Renal cortical epithelial cell (primary cell): ENCODE measurements around the gene MICAL3. TPM values are rescaled to one million over a fixed set of nuclear protein-coding genes. Genes with fewer than 3 reads are reported as not detected.
"Not testable (repeated sequence)": the region's sequence is repeated elsewhere in the genome, so short reads cannot be mapped to it uniquely, and the experiment has no call there.

Experiments
- DNase-seq: peaks from one replicate; pipeline ENCODE4 v3.0.0-alpha.2; 2011; ENCODE audit warnings: low read depth
- total RNA-seq: library from RNA; depleted of rRNA; stranded (reverse); fragments of >200 nt; gene quantifications from 2 replicates; pipeline ENCODE4 v1.2.3, GENCODE V29; 2014

MICAL3 gene
- total RNA-seq, 1 donor from 2014 or later, result 132 TPM

DNA sequence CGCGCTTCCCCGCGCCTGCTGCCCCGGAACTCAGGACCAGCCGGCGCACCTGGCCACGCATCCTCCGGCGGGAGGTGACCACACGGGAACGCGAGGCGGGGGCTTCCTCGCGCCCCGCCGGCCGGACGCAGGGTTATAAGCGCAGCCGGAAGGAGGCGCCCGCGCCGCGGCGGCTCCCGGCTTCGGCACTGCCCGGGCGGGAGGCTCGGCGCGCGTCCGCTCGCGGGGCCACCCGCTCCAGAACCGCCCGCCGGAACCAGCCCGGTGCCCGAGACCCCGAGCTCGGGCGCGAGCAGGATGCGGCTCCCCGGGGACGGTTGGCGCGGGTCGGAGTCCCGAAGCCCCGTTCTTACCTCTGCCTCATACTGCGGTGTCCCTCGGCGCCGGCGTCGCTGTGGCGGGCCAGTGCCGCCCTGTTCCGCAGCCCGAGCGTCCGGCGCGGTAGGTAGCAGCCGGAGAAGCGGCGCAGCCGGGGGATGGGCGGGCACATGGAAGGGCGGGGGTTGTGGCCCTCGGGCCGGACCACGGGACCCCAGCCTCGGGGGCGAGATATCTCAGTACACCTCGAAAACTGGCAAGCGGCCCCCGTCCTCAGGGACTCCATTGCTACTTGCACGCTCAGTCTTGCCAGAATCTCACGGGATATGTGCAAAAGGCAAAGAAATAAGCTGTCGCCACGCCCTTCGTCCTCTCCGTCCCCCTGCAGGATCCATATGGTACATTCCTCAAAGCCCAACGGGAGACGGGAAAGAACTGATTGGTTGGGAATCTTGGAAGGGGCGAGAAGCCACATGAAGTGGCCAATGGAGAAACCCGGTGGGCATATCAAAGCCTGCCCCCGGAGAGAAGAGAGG lies 23.1 kb downstream of the MICAL3 start:
- peak; percentile 95 for DNase-seq

DNA sequence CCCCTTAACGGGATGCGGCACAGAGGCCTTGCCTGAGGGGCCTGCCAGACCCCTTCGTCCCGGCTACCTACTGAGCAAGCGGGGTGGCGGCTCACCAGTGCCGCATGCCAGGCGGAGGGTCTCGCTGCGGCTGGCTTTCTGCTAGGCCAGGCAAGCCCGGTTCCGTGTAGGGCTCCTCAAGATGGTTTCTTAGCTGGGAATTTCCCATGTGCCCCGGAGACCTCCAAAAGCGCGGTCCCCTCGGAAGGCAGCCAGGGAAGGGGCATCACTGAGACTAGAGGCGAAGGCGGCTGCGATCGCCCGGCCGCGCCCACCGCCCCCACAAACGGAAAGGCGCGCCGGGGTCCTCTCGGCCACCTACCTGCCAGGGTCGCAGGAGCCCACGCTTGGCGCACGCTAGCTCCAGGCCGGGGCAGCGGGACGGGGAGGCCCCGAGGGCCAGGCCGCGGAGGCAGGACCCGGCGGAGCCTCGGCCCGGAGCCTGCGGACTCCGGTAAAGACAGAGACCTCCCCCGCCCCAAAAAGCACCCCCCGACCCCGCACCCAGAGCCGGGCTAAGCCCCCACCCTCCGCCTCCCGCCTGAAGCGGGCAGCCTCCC lies 23.8 kb downstream of the MICAL3 start:
- DNase-seq, result no peak

DNA sequence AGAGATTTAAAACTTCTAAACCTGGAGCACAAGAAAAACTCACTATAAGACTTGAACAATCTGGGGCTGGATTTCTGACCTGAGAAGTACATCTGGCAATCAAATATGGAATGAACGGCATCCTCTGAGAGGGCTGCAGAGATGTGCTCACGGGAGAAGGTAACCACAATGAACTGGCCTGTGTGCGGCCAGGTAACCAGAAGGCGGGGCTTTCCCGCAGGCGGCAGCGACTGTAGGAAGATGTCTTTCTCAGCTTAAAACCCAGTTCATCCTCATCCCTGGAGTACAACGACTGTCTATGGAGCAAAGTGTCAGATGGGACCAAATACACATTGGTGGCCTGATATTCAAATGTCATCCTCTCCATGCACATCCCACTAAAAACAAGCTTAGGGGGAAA lies 24.5 kb downstream of the MICAL3 start:
- DNase-seq, result no peak

- DNase-seq, result no peak
These were observed 25.4 kb downstream of the MICAL3 start for GRCh38 chr22:17998913-17999312.

DNA sequence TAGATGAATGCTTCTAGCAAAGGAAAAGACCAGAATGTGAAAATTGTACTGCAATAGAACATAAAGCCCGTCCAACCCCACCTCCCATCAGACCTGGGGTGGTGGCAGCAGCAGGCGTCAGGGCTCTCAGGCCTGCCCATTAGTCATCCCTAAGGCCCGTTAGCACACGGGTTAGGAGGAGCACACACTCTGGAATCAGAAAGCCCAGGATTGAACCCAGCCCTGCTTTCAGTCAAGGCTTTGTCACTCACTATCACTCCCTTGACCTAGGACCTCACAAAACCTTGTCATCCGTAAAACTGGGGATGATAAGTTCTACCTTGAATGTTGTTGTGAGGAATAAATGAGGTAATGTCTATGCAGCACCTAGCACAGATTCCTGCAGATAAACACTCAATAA lies 26.9 kb downstream of the MICAL3 start:
- DNase-seq, result peak; percentile 59

DNA sequence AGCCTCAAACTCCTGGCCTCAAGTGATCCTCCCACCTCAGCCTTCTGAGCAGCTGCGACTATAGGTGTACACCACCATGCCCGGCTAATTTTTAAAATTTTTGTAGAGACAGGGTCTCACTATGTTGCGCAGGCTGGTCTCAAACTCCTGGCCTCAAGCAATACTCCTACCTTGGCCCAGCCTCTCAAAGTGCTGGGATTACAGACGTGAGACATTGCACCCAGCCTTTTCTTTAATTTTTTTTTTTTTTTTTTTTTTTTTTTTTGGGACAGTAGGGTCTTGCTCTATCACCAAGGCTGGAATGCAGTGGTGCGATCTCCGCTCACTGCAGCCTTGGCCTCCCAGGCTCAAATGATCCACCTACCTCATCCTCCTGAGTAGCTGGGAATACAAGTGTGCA lies 29.1 kb downstream of the MICAL3 start:
- DNase-seq, result not testable (repeated sequence)

DNA sequence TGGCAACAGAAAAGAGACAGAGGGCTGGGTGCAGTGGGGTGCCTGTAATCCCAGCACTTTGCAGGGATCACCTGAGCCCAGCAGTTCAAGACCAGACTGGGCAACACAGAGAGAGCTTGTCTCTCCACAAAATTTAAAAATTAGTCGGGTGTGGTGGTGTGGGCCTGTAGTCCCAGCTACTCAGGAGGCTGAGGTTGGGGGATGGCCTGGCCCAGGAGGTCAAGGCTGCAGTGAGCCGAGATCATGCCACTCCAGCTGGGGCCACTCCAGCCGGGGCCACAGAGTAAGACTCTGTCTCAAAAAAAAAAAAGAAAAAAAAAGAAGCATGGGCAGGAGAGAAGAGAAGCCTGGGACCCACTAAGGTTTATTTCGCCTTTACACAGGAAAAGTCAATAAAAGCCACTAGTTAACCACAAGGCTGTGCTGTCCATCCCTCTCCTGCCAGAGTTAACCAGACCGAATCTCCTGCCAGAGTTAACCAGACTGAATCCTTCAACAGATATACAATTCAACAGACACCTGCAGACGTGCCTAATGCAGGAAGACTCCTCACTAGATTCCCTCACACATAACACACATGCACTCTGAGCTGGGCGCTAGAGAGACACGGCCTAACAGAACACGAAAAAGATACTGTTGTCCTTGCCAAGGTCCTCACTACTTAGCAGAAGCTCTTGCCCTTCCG lies 29.8 kb downstream of the MICAL3 start:
- peak; percentile 60 for DNase-seq

GRCh38 chr22:17992976-17993375 lies 31.4 kb downstream of the MICAL3 start:
- DNase-seq, result not testable (repeated sequence)

- not testable (repeated sequence) for DNase-seq
These were observed 32.4 kb downstream of the MICAL3 start for GRCh38 chr22:17991992-17992391.

DNA sequence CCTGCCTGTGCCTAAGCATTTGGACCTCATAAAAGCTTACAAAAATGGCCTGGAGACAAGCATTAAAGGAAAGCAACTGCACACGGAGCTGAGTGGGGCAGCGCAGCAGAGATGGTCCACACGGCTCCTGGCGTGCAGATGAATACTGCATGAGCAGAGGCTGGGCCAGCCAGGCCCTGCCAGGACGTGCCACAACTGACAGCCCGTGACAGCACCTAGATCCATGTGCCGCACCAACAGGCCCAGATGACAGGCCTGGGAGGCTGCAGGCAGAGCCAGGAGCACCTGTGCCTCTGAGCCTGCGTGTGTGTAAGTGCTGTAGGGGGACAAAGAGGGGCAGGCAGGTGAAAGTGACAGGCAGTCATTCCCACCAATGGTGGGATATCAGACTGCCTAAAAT lies 33.4 kb downstream of the MICAL3 start:
- DNase-seq, result no peak

DNA sequence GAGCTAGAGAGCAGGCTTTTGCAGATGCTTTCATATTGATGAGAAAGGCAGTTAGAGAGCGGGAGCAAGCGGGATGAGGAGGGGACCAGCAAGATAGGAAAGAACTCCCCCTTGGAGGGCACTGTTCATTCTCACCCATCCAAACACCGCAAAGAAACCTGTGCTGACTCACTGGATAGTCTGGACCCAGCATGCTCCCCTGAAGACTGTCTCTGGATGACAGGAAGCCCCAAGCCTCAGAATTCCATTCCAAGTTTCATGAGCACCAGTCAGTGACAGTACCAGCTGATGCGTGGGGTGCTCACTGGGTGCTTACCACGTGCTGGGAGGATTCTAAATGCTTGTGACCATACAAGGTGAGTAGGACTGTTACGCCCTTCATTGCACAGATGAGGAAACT lies 34.2 kb downstream of the MICAL3 start:
- DNase-seq, result peak; percentile 38

- no peak for DNase-seq
These were observed 35.4 kb downstream of the MICAL3 start for GRCh38 chr22:17988800-17989513.

- DNase-seq, result no peak
These were observed 38.8 kb downstream of the MICAL3 start for GRCh38 chr22:17985606-17986005.

- not testable (repeated sequence) for DNase-seq
These were observed 39.3 kb downstream of the MICAL3 start for GRCh38 chr22:17985071-17985470.

- no peak for DNase-seq
These were observed 40.2 kb downstream of the MICAL3 start for GRCh38 chr22:17984114-17984513.

DNA sequence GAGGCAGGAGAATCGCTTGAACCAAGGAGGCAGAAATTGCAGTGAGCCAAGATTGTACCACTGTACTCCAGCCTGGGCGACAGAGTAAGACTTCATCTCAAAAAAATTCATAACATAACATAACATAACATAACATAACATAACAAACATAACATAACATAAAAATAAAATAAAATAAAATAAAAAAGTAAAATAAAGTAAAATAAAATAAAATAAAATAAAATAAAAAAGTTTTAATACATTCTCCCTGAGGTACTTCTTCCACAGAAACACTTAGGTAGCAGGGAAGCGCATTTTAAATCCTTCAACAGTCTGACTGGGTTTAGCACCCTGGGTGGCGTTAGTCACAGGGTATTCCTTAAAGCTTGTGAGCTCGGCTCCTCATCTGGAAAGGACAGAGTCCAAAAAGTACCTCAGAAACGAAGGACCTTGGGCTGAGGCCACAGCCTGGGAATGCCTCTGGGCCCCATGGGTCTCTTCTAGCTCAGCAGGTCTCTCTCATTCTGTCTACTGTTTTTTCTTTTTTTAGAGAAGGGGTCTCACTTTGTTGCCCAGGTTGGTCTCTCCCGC lies 41.7 kb downstream of the MICAL3 start:
- DNase-seq, result peak; percentile 46

DNA sequence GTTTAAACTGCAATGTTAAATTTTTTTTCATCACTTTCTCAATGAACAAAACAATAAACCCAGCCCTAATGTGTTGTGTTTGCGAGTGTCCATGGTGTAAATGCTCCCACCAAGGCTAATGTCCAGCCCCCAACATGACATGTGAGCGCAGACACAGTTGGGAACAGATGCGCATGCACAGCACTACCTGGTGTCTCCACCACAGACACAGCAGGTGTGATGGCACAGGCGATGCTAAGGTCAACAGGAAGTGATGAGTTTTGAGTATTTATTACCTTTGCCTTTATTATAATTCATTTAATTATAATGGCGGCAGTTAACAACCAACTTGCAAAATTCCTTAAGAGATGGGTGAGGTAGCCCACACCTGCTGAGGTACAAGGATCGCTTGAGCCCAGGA lies 42.9 kb downstream of the MICAL3 start:
- DNase-seq, result no peak

DNA sequence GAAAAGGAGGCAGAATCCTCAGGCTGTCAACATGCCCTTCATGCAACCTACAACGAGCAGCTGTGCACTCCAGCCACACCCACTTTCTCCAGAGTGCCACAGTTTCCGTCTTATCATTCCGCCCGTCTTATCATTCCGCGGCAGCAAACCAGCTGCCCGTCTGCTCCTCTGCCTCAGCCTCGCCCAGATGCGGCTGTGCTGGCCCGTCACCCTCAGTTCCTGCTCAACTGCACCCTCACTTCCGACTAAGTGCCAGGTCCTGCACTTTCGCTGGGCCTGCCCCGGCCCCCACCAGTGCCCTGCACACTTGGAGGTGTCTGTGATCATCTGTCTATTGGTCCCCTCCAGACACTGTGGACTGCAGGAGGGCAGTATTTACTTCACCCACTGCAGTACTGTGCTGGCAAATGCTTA lies 43.7 kb downstream of the MICAL3 start:
- DNase-seq, result no peak

DNA sequence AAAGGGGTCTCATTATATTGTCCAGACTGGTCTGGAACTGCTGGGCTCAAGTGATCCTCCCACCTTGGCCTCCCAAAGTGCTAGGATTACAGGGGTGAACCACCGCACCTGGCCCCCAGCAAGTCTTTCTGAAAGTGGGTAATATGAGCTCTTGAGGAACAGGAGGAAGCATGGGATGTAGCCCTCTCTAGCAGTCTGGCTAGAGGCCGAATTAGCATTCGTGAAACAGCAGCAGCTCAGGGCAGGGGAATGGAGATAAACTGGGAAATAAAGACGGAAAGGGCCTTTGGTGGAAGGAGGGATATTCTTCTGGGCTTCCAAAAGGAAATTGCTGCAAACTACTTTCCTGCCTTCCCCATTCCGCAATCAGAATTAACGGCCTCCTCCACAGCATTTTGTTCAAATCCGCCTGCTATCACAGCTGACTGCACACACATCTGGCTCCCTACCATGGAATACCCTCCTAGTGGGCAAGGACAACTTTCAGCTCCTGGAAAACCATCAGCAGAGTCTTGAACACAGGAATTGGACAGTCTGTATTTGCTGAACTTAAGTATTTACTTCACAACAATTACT lies 44.3 kb downstream of the MICAL3 start:
- no peak for DNase-seq

DNA sequence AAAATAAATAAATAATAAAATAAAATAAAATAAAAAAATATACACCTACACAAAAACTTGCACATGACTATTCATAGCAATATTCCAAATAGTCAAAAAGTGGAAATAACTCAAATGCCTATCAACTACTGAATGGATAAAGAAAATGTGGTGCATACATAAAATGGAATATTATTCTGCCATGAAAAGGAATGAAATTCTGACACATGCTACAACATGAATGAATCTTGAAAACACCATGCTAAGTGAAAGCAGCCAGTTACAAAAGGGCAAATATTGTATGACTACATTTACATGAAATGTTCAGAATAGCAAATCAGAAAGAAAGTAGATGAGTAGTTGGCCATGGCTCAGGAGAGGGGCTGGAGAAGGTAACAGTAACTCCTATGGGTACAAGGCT lies 46.3 kb downstream of the MICAL3 start:
- no peak for DNase-seq

GRCh38 chr22:17977371-17977770 lies 47.0 kb downstream of the MICAL3 start:
- no peak for DNase-seq
